NCI-H2227 treated with DMSO at 0.1 percent for 48 hours (cell line): ENCODE measurements around the gene PAX5.

Source experiments
- DNase-seq: peaks from one replicate; lab custom pipeline; 2025; lab: John Stamatoyannopoulos, UW

PAX5 gene

GRCh38 chr9:37025071-37025822 is 8.8 kb downstream of the PAX5 start:
- DNase-seq: no peak

DNA sequence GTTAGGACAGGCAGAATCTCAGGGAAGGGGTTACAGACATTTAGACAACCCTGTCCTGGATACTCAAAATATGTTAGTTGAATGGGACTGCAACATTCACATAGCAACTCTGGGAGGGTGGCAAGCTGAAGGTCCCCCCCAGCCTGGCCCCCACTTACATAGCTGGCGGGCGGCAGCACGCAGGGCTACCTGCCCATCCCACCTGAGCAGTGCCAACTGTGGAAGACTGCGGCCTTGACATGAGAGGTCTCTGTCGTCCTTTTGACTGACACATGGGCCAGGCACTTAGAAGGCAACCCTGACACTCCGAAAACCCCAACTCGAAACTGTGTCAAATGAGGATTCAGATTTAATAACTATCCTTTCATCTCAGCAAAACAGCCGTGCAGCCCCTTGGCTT is 16.5 kb downstream of the PAX5 start:
- DNase-seq: no peak

GRCh38 chr9:37011530-37011929 is 22.5 kb downstream of the PAX5 start:
- DNase-seq: no peak

DNA sequence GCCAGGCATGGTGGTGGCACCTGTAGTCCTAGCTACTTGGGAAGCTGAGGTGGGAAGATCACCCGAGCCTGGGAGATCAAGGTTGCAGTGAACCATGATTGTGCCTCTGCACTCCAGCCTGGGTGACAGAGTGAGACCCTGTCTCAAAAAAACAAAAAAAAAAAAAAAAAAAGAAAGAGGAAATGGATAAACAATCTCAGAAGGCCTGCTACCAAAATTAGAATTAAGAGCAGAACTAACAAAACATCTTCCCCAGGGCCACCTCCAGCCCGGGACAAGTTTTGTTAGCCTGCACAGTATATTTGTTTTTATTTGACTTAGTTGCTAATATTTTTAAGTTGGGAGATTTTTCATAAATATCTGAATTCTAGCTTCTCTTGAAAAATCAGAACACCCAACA is 23.1 kb downstream of the PAX5 start:
- DNase-seq: no peak

DNA sequence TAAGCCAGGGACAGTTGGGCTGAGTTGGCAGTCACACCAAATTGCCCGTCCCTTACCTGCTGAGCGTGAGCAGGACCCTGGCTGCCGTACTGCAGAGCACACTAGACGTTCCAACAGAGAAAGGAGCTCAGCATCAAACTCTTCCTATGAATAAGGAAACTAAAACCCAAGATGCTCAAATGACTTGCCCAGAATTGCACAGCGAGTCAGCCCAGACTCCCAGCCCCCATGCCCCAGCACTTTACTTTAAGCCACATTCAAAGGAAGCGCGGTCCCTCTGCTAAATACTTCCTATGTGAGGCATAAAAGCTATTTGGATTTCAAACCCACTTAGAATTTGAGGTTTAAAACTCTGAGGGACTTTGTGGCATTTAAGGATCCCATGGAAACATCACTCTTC is 23.9 kb downstream of the PAX5 start:
- no peak for DNase-seq

- DNase-seq: no peak
Measured at GRCh38 chr9:37007295-37007694, 26.8 kb downstream of the PAX5 start.

DNA sequence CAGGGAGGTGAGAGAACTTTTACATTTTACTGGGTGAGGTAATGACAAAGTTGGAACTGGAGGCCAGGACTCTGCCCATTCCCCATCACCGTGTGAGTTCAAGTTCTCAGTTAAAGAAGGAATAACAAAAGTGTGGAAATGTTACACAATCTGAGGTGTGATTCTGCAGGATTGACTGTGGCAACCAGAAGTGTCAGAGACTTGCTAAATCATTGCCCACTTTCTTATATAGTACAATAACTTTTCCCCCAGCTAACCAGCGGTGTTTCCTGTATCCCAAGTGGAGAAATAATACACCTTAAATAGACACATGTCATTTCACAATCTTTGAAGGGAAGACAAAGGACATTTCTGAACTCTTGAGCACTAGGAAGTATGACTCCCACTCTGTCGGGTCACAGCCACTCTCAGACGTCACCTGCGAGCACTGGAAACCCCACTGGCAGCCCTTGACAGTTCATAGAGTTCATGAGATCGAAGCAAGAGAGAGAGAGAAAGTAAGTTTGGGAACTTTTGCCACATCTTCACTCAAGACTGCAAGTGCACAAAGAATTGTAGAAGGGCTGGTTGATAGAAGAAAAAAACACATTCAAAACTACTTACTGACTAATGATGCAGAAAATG is 28.4 kb downstream of the PAX5 start:
- no peak for DNase-seq

DNA sequence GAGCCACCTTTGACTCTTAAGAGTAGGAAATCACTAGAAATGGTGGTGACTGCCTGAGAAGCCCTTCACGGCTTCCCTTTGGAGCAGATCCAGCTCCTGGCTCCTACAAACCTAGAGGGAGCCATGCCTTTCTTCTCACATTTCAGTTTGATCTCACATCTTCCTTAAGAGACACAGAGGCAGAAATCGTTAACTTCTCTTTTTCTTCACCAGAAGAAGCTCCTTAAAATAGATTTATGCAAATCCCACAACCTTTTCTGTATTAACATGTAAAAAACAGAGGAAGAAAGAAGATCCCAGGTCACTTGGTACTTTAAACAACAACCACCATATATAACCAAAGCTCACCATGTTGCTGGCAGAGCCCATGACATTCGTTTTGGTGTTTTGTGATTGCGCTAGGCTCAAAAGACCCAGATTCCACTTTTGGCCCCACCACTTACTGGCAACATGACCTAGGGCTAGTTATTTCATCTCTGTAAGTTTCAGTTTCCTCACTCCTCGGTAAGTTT is 29.6 kb downstream of the PAX5 start:
- DNase-seq: no peak

GRCh38 chr9:37002413-37003217 is 31.5 kb downstream of the PAX5 start:
- no peak for DNase-seq

DNA sequence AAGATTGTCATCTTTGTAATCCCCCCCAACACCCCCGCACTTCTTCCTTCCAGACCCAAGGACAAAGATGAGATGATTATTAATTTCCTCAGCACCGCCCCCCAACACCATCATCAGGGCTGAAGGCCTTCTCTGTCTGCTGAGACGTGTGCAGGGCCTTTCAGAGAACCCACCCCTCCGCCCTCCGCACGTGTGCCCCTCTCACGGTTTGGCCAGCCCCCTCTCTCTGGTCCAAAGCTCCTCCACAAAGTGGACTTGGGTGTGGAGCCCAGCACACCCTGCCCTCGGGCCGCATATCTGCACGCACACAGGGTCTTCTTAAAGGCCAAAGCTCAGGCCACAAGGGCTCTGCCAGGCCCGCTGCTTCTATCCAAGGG is 32.0 kb downstream of the PAX5 start:
- no peak for DNase-seq

GRCh38 chr9:37001459-37001858 is 32.6 kb downstream of the PAX5 start:
- no peak for DNase-seq

- no peak for DNase-seq
Measured at GRCh38 chr9:36999728-37000333, 34.2 kb downstream of the PAX5 start.

DNA sequence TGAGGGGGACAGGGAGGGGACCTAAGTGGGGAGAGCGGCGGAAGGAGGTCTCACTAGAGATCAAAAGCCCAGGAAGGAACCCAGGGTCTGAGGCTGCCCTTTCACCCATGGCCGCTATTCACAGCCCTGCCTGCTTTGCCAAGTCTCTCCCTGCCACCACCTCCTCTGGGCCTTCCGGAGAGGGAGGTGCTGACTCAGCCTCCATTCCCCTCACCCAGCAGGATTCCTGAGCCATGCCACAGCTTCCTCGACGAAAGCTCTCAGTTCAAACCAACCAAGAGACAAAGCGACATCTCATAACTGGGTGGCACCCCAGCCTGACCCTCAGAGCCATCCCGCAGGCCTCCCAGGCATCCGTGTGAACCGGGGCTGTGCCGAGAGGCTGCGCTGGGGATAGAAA is 36.7 kb downstream of the PAX5 start:
- no peak for DNase-seq

DNA sequence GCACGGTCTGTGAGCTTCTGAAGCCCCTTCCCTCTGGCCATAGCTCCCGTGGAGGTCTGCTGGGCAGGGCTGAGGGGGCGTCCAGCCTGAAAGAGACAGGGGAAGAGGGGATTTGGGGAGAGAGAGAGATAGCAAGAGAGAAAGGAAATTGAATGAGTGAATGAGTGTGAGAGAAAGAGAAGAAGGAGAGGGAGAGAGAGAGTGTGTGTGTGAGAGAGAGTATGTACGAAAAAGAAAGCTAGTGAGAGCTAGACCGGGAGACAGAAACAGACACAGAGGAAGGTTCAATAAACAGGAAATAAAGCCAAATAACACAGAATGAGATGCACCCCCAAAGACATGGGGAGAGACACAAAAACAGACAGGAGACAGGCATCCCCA is 37.4 kb downstream of the PAX5 start:
- DNase-seq: no peak

GRCh38 chr9:36995927-36996705 is 38.0 kb downstream of the PAX5 start:
- peak; percentile 40 for DNase-seq

- DNase-seq: no peak
Measured at GRCh38 chr9:36993933-36994764, 39.9 kb downstream of the PAX5 start.

DNA sequence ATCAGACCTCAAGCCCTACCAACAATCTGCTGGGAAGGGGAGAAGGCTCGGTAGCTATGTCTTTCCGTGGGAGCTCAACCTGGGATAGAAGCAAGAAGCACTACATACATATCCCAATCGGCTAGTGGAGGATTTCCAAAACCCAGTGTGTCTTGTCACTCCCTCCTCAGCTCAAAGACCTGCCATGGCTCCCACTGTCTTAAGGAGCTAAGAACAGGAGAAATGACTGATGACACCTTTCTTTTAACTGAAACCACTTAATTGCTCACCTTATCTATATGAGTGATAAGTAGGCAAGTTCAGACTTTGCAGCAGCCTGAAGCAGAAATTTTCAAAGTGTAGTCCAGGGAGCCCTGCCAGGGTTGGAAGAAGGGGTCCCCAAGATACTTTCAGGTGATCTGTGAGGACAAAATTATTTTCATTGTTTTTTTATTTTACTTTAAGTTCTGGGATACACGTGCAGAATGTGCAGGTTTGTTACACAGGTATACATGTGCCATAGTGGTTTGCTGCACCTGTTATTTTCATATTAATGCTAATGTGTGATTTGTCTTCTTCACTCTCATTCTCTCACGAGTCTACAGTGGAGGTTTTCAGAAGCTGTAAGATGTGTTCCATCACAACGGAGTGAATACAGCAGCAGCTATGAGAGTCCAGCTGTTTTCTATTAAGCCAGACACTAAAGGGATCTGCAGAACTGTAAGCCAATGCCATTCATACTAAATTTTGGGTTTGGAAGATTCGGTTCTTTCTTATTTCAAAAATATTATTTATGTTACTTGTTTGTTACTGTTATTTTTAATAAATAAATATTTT is 41.4 kb downstream of the PAX5 start:
- DNase-seq: no peak

- DNase-seq: no peak
Measured at GRCh38 chr9:36991516-36992134, 42.4 kb downstream of the PAX5 start.

DNA sequence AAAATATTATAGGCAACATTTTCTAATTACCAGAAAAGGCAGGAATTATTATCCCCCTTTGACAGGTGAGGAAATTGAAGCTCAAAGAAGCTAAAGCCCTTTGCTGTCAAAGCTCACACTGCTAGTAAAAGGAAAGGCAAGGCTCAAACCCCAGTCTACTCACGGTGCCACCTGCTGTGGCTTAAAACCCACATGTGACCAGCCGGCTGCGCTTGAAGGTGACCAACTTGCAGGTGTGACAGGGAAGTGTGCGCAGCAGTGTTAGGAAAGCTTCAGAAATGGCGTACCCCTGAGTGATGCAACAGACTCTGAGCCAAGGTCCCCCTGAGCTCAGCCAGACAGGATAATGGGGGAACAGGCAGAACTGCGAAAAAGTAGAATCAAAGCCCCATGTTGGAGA is 45.2 kb downstream of the PAX5 start:
- DNase-seq: no peak

GRCh38 chr9:36987891-36988290 is 46.2 kb downstream of the PAX5 start:
- DNase-seq: no peak
